Stomach smooth muscle (tissue), 2 donors: ENCODE measurements around the gene KIF13A.
"Not testable (repeated sequence)": the region's sequence is repeated elsewhere in the genome, so short reads cannot be mapped to it uniquely, and the experiment has no call there.

Source experiments
- H3K27ac ChIP-seq: one replicate; pipeline ENCODE4 v1.7.0; 2013; ENCODE audit warnings: mild to moderate bottlenecking, low read length, inconsistent platforms
- H3K27me3 ChIP-seq, 2 donors: one replicate each; pipeline ENCODE4 v1.7.0; 2013; ENCODE audit warnings: low read length in 2 of 2; ENCODE audit not compliant: insufficient read depth in 2 of 2, control insufficient read depth in 1 of 2
- H3K36me3 ChIP-seq, 2 donors: one replicate each; pipeline ENCODE4 v1.7.0; 2013; ENCODE audit warnings: low read length in 2 of 2; ENCODE audit not compliant: control insufficient read depth in 2 of 2, insufficient read depth in 2 of 2
- H3K4me1 ChIP-seq: one replicate; pipeline ENCODE4 v1.7.0; 2013; ENCODE audit warnings: low read length; ENCODE audit not compliant: control insufficient read depth, insufficient read depth
- H3K4me3 ChIP-seq, 2 donors: one replicate each; pipeline ENCODE4 v1.7.0; 2013; ENCODE audit warnings: low read length in 2 of 2
- H3K9ac ChIP-seq, 2 donors: one replicate each; pipeline ENCODE4 v1.7.0; 2013; ENCODE audit warnings: low read length in 2 of 2, mild to moderate bottlenecking in 1 of 2
- H3K9me3 ChIP-seq, 2 donors: one replicate each; pipeline ENCODE4 v1.7.0; 2013; ENCODE audit warnings: low read length in 2 of 2; ENCODE audit not compliant: control insufficient read depth in 2 of 2
- donor health status: healthy.
- donor health status: Pancreatic carcinoma.

The KIF13A gene

DNA sequence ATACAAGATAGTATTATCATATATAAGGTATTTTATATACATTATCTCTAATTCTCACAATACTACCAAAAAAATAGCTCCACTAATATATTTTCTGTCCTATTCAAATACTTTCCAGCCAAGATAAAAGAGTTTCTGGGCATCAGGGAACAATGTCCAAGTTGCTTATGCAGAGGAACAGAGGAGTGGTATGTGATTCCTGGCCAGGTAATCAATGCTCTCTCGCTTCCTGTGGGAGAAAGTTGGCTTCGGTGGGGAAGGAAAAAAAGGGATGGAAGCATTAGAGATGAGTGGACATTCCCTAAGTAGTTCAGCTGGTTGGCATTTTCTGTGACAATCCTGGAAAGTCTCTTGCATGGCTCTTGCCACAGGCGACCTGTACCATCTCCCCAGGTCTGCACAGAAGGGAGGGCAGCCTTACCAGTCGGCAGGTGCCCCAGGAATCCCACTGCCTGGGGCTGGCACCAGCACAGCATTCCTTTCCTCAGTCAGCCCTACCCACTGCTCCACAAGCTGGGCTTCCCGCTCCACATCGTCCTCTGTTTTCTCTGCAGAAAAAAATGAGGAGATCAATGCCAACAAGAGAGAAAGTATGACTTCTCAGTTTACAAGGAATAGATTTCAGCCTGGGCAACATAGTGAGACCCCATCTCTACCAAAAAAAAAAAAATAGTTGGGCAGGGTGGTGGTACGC lies 202.2 kb downstream of the KIF13A start:
- Histone ChIP-seq H3K9me3 (no peaks in the 10 kb centered on the region), H3K36me3 (peaks cover 41 to 53% of the 10 kb centered on the region in 2 donors), H3K9ac (peak overlapping the region in 1 of 2 donors; percentile 13), H3K27me3 (no peaks in the 10 kb centered on the region), H3K4me3 (no peak overlapping the region), H3K27ac (no peak overlapping the region), H3K4me1 (no peaks in the 10 kb centered on the region)

DNA sequence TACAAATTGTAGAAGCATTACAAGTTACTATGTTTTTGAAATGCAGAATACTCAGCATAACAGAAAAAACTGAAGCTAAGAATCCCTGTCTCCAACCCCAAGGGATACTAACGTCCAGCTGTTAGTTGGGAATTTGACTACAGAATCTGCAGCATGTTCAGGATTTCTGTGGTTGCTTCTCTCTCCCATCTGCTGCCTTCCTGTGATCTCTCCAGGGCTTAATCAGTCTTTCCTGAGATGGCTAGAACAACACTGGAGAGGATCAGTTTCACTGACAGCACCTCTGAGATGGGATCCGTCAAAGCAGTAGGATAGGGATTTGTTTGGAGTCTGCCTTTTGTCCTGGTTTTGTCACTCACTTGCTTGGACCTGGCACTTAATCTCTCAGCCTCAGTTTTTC lies 207.4 kb downstream of the KIF13A start:
- Histone ChIP-seq H3K4me3 (no peak overlapping the region), H3K27ac (no peak overlapping the region), H3K9me3 (no peaks in the 10 kb centered on the region), H3K36me3 (peaks cover 48 to 50% of the 10 kb centered on the region in 2 donors), H3K9ac (no peak overlapping the region), H3K27me3 (no peaks in the 10 kb centered on the region), H3K4me1 (no peaks in the 10 kb centered on the region)

DNA sequence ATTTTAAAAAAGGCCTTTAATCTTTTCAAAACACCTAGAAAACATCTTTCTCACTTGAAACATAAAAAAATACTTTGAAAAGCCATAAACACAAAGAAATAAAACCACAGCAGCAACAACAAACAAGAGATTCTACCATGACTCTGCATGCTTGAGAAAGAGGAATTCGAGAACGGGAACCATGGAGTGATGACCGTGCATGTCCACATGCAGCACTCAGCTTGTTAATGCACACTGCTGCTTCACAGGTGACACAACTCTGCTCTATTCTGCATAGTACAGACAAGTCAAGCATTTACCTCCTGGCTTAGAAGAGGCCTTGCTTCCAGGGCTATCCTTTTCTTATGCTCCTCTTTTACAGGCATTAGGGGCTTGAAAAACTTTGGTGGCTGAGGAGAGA lies 215.8 kb downstream of the KIF13A start:
- no peak overlapping the region for H3K27ac ChIP-seq
- H3K9me3 ChIP-seq: no peaks in the 10 kb centered on the region
- peaks cover 42 to 53% of the 10 kb centered on the region in 2 donors for H3K36me3 ChIP-seq
- no peak overlapping the region for H3K9ac ChIP-seq
- no peaks in the 10 kb centered on the region for H3K27me3 ChIP-seq
- no peak overlapping the region for H3K4me3 ChIP-seq
- no peaks in the 10 kb centered on the region for H3K4me1 ChIP-seq

DNA sequence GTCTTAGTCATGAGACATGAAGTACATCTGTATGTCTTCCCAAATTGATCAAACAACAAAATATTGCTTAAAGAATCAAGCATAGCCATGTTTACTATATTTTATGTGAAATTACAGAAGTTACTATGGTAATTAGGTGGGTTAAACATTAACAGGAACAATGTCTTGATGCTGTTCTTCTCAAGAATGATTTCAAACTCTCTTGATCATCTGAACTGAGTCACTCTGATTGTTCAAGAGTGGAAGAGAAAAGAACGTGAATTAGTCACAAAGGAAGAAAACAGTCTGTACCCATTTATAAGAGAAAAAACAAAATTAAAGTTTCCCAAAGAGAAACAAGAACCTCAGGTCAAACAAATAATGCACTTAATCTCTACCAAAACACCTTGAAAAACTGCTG lies 218.6 kb downstream of the KIF13A start:
- peaks cover 40 to 51% of the 10 kb centered on the region in 2 donors for H3K36me3 ChIP-seq
- no peak overlapping the region for H3K9ac ChIP-seq
- H3K9me3 ChIP-seq: no peaks in the 10 kb centered on the region
- no peak overlapping the region for H3K4me3 ChIP-seq
- no peak overlapping the region for H3K27ac ChIP-seq
- H3K4me1 ChIP-seq: no peaks in the 10 kb centered on the region
- no peaks in the 10 kb centered on the region for H3K27me3 ChIP-seq

DNA sequence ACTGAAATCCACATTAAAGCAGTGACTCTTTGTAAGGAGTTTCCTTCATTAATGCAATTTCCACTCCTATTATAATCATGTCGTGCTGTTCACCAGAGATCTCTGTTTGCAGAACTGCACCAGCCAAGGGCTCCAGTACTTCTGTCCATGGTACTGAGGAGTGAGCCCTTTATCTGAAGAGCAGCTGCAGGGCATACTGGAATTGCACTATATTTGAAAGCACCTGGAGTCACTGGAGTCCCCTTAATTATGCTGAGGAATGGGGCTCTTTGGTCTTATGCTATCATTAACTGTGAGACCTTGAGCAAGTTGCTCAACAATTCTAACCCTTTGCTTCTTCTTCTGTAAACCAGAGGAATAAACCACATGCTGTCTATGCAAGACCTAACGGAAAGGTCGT lies 219.0 kb downstream of the KIF13A start:
- H3K9ac ChIP-seq: no peak overlapping the region
- peaks cover 41 to 53% of the 10 kb centered on the region in 2 donors for H3K36me3 ChIP-seq
- H3K9me3 ChIP-seq: no peaks in the 10 kb centered on the region
- H3K4me1 ChIP-seq: no peaks in the 10 kb centered on the region
- H3K27me3 ChIP-seq: no peaks in the 10 kb centered on the region
- no peak overlapping the region for H3K4me3 ChIP-seq
- H3K27ac ChIP-seq: no peak overlapping the region

DNA sequence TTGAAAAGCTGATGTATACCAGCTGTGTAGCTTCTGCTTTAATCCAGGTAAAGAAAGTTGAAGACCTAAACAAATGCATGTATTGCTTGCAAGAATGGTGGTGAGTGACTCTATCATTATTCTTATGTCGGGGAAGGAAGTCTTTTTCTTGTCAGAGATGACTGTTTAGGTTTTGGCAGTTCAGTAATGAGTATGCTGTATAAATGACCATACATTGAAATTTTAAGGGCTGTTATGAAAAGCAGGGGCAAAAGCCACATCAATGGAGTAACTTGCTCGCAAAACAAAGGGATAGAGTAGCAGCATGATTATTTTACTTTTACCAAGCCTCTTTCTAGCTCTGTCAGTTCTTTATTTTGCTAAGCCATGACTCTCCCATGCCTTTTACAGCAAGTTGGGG lies 224.8 kb downstream of the KIF13A start:
- no peak overlapping the region for H3K9ac ChIP-seq
- H3K36me3 ChIP-seq: peaks cover 14 to 22% of the 10 kb centered on the region in 2 donors
- H3K9me3 ChIP-seq: no peaks in the 10 kb centered on the region
- H3K27me3 ChIP-seq: no peaks in the 10 kb centered on the region
- peaks cover 2% of the 10 kb centered on the region for H3K4me1 ChIP-seq
- H3K4me3 ChIP-seq: no peak overlapping the region
- H3K27ac ChIP-seq: no peak overlapping the region

- Histone ChIP-seq H3K27ac (no peak overlapping the region), H3K36me3 (peaks cover 3 to 8% of the 10 kb centered on the region in 2 donors), H3K4me1 (peaks cover 2% of the 10 kb centered on the region), H3K9me3 (no peaks in the 10 kb centered on the region), H3K4me3 (no peak overlapping the region), H3K27me3 (no peaks in the 10 kb centered on the region), H3K9ac (no peak overlapping the region)
Observed at GRCh38 chr6:17758119-17758518, 229.3 kb downstream of the KIF13A start.

DNA sequence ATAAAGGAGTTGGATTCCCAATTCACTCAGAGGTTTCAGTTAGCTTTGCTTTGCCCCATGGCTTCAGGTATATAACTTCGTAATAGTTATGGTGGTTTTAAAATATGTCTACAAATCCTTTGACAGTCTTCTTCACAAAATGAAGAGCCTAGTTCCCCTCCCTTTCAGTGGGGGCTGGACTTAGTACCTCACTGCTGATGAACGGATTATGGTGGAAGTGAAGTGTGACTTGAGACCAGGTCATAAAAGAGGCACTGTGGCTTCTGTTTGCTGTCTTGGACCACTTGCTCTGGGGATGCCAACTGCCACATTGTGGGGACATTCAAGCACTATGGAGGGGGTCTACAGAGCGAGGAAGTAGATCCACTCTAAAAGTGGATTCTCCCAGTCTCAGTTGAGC lies 233.2 kb downstream of the KIF13A start:
- Histone ChIP-seq H3K9me3 (no peaks in the 10 kb centered on the region), H3K9ac (no peak overlapping the region), H3K27me3 (no peaks in the 10 kb centered on the region), H3K36me3 (peaks cover 0 to 3% of the 10 kb centered on the region in 2 donors), H3K4me1 (no peaks in the 10 kb centered on the region), H3K27ac (no peak overlapping the region), H3K4me3 (no peak overlapping the region)

DNA sequence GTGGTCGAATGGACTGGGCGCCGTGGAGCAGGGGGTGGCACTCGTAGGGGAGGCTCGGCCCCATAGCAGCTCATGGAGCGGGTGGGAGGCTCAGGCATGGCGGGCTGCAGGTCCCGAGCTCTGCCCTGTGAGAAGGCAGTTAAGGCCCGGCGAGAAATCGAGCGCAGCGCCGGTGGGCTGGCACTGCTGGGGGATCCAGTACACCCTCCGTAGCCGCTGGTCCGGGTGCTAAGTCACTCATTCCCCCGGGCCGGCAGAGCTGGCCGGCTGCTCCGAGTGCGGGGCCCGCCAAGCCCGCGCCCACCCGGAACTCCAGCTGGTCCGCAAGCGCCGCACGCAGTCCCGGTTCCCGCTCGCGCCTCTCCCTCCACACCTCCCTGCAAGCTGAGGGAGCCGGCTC lies 242.1 kb downstream of the KIF13A start:
- not testable (repeated sequence) for H3K4me1 ChIP-seq, H3K36me3 ChIP-seq, H3K4me3 ChIP-seq, H3K27ac ChIP-seq, H3K9me3 ChIP-seq, H3K9ac ChIP-seq, H3K27me3 ChIP-seq

DNA sequence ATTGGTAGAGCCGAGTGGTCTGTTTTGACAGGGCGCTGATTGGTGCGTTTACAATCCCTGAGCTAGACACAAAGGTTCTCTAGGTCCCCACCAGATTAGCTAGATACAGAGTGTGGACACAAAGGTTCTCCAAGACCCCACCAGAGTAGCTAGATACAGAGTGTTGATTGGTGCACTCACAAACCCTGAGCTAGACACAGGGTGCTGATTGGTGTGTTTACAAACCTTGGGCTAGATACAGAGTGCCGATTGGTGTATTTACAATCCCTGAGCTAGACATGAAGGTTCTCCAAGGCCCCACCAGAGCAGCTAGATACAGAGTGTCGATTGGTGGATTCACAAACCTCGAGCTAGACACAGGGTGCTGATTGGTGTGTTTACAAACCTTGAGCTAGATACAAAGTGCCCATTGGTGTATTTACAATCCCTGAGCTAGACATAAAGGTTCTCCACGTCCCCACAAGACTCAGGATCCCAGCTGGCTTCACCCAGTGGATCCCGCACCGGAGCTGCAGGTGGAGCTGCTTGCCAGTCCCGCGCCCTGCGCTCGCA lies 242.6 kb downstream of the KIF13A start:
- H3K4me1 ChIP-seq, H3K9me3 ChIP-seq, H3K9ac ChIP-seq, H3K27ac ChIP-seq, H3K27me3 ChIP-seq, H3K36me3 ChIP-seq, H3K4me3 ChIP-seq: not testable (repeated sequence)

- no peak overlapping the region for H3K4me3 ChIP-seq
- H3K9me3 ChIP-seq: no peaks in the 10 kb centered on the region
- H3K9ac ChIP-seq: no peak overlapping the region
- no peak overlapping the region for H3K27ac ChIP-seq
- no peaks in the 10 kb centered on the region for H3K36me3 ChIP-seq
- H3K27me3 ChIP-seq: no peaks in the 10 kb centered on the region
- no peaks in the 10 kb centered on the region for H3K4me1 ChIP-seq
Observed at GRCh38 chr6:17744019-17744756, 243.2 kb downstream of the KIF13A start.
